Esophagus squamous epithelium (tissue), 4 donors: ENCODE results near the gene CYP2C18.

ENCODE experiments used
- CTCF ChIP-seq, 6 experiments: fragments of 450-650 bp in 4 of 6; fragments of 200-600 bp in 2 of 6; sonication (generic) in 2 of 6; IDR thresholded peaks; one replicate each; pipeline ENCODE4 v1.5.1; 2016 to 2019; ENCODE audit warnings: antibody characterized with exemption in 6 of 6, mild to moderate bottlenecking in 4 of 6, moderate library complexity in 4 of 6
- POLR2A ChIP-seq, 4 donors: fragments of 450-650 bp; IDR thresholded peaks; one replicate each; pipeline ENCODE4 v1.6.1; 2017; ENCODE audit warnings: antibody characterized with exemption in 4 of 4, mild to moderate bottlenecking in 4 of 4, moderate library complexity in 3 of 4

DNA sequence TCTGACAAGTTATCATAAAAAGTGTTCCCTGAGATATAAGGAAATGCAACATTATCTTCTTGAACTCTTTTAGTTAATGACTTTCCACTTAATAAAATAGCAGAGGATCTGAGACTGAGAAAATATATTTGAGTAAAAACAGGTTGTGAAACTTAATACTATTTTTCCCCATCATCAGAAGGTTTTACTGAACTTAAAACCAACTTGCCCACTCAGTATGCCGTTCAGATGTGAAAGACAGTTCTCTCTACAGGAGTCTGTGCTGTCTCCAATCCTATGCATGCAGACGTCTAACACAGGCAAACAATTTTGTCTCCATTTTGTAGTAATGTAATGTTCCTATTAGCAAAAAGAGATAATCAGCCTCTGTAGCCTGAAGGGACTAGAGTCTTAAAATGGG lies 38.2 kb upstream of the CYP2C18 start:
- TF ChIP-seq CTCF (IDR thresholded peaks at IDR 0.05), result no peak
- TF ChIP-seq POLR2A (IDR thresholded peaks at IDR 0.05), result no peak
